KG1 (cell line): ENCODE results near the gene FRMPD2.
"Not testable (repeated sequence)": the region's sequence is repeated elsewhere in the genome, so short reads cannot be mapped to it uniquely, and the experiment has no call there.

ENCODE experiments used
- DNase-seq: peaks from one replicate; lab custom pipeline; 2025; lab: John Stamatoyannopoulos, UW

The FRMPD2 gene

GRCh38 chr10:48231699-48232315, 42.7 kb downstream of the FRMPD2 start:
- DNase-seq: no peak

GRCh38 chr10:48231178-48231577, 43.3 kb downstream of the FRMPD2 start:
- no peak for DNase-seq

GRCh38 chr10:48227213-48227612, 47.3 kb downstream of the FRMPD2 start:
- DNase-seq: no peak

- no peak for DNase-seq
Observed at GRCh38 chr10:48224979-48225560, 49.4 kb downstream of the FRMPD2 start.

GRCh38 chr10:48224296-48224695, 50.2 kb downstream of the FRMPD2 start:
- DNase-seq: no peak

- no peak for DNase-seq
Observed at GRCh38 chr10:48221814-48222213, 52.7 kb downstream of the FRMPD2 start.

GRCh38 chr10:48221031-48221430, 53.5 kb downstream of the FRMPD2 start:
- not testable (repeated sequence) for DNase-seq

GRCh38 chr10:48219194-48219593, 55.3 kb downstream of the FRMPD2 start:
- no peak for DNase-seq

- DNase-seq: no peak
Observed at GRCh38 chr10:48216744-48217143, 57.8 kb downstream of the FRMPD2 start.

- no peak for DNase-seq
Observed at GRCh38 chr10:48216204-48216505, 58.3 kb downstream of the FRMPD2 start.

GRCh38 chr10:48215486-48216203, 58.9 kb downstream of the FRMPD2 start:
- DNase-seq: peak; percentile 35

GRCh38 chr10:48214716-48215485, 59.6 kb downstream of the FRMPD2 start:
- no peak for DNase-seq

GRCh38 chr10:48213047-48213446, 61.4 kb downstream of the FRMPD2 start:
- no peak for DNase-seq

GRCh38 chr10:48211777-48212176, 62.7 kb downstream of the FRMPD2 start:
- DNase-seq: no peak

GRCh38 chr10:48210966-48211365, 63.5 kb downstream of the FRMPD2 start:
- no peak for DNase-seq

GRCh38 chr10:48210391-48210790, 64.1 kb downstream of the FRMPD2 start:
- no peak for DNase-seq

GRCh38 chr10:48209241-48209640, 65.3 kb downstream of the FRMPD2 start:
- DNase-seq: no peak

GRCh38 chr10:48207853-48208252, 66.6 kb downstream of the FRMPD2 start:
- no peak for DNase-seq

GRCh38 chr10:48206482-48207250, 67.8 kb downstream of the FRMPD2 start:
- no peak for DNase-seq

- DNase-seq: no peak
Observed at GRCh38 chr10:48205918-48206317, 68.6 kb downstream of the FRMPD2 start.

GRCh38 chr10:48199580-48200377, 74.7 kb downstream of the FRMPD2 start:
- DNase-seq: peak; percentile 2
